Measurements from ENCODE around the gene ZEB2.

ZEB2 gene

DNA sequence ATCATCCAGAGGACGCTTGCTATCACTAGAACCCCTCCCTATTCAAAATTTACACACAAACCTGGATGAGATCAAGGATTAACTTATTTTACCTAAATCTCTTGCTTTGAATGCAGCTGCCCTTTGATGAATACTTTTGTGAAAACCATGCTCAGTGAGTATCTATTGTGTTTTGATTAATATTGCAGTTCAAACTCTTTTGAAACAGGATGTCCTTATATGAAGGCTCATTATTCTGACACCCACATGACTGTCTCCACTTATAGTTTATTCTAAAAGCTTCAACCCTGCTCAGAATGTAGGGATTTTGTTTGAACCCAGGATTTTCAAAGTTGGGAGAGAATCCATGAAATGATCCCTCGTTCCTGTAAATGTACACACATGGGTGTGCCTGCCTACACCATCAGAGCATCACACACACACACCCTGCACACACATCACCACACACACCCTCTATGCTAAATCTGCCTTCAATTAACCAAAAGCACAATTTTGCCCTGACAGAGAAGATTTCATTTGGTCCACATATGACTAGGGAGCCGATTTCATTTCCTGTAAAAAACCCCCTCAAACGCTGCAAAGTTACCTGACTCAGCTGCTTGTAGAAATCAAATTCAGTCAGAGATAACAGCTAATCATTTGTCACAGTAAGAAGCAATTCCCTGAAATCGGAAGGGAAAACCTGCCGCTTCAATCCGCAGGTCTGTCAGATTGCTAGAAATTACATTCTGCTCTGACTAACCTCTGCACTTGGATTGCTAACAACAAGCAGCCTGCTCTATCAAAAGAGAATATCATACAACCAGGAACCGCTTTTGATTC, 65.2 kb downstream of the ZEB2 start:
- H3K36me3 ChIP-seq (ENCODE audit: insufficient read depth, low read length) = peaks cover 12% of the 10 kb centered on the region
- H3K4me1 ChIP-seq (ENCODE audit: insufficient read depth, low read length) = peaks cover 54% of the 10 kb centered on the region
- H3K27me3 ChIP-seq (ENCODE audit: insufficient read depth, low read length) = no peaks in the 10 kb centered on the region
- H2AFZ ChIP-seq (ENCODE audit: low read depth, low read length) = no peak overlapping the region
- no peaks in the 10 kb centered on the region for H3K9me3 ChIP-seq (ENCODE audit: low read length)
- no peak overlapping the region for H3K4me3 ChIP-seq (ENCODE audit: low read length)

DNA sequence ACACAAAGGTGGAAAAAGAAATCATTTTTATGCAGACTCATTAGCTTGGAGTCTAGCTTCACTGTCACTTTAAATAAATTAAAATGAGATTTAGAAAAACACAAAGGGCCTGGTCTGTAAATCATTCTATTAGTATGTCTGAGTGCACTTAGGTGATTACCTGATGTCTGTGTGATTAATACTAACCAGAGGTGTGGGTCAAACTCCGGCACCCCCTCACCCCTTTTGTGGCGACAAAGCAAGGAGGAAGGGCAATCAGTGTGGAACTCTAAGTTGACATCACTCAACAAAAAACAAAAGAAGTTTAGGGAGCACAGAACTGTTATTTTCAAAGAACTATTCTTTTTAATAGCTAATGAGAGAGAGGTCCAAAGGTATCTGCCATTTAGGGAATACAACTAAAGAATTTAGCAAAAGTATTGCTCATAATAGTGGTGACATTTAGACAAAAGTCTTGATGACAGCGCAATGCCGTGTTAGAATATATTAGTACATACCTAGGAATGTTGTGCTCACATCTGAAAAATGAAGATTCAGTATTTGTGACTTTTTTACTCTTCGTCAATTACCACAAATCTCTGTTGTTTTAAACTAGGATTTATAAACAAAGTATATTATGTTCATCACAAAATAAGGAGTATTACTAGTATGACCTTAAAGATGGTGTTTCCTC, 66.3 kb downstream of the ZEB2 start:
- Histone ChIP-seq H3K4me3 (ENCODE audit: low read length) (no peak overlapping the region), H3K36me3 (ENCODE audit: insufficient read depth, low read length) (peaks cover 12% of the 10 kb centered on the region), H3K27me3 (ENCODE audit: insufficient read depth, low read length) (no peaks in the 10 kb centered on the region)

DNA sequence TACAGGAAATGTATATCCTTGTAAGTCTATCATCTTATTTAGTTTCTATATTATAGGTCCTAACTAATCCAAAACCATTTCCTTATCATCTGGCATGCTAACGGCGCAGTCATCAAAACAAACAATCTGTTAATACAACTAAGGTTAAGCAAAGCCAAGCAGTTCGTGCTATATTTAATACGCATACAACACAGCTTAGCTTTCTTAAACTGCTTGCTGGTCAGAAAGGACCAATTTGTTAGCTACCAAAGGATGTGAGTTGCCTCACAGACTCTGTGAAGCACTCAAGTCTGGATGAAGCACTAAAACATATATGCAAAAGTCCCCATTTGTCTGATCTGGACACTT, 67.0 kb downstream of the ZEB2 start:
- Histone ChIP-seq H3K4me3 (ENCODE audit: low read length) (no peak overlapping the region), H3K27me3 (ENCODE audit: insufficient read depth, low read length) (no peaks in the 10 kb centered on the region), H3K4me1 (ENCODE audit: insufficient read depth, low read length) (peaks cover 37% of the 10 kb centered on the region), H3K9me3 (ENCODE audit: low read length) (no peaks in the 10 kb centered on the region), H2AFZ (ENCODE audit: low read depth, low read length) (no peak overlapping the region), H3K36me3 (ENCODE audit: insufficient read depth, low read length) (peaks cover 14% of the 10 kb centered on the region)

More for the DNA sequence above, 66.3 kb downstream of the ZEB2 start:
- Histone ChIP-seq H3K4me1 (ENCODE audit: insufficient read depth, low read length) (peaks cover 44% of the 10 kb centered on the region), H3K9me3 (ENCODE audit: low read length) (no peaks in the 10 kb centered on the region), H2AFZ (ENCODE audit: low read depth, low read length) (no peak overlapping the region)

DNA sequence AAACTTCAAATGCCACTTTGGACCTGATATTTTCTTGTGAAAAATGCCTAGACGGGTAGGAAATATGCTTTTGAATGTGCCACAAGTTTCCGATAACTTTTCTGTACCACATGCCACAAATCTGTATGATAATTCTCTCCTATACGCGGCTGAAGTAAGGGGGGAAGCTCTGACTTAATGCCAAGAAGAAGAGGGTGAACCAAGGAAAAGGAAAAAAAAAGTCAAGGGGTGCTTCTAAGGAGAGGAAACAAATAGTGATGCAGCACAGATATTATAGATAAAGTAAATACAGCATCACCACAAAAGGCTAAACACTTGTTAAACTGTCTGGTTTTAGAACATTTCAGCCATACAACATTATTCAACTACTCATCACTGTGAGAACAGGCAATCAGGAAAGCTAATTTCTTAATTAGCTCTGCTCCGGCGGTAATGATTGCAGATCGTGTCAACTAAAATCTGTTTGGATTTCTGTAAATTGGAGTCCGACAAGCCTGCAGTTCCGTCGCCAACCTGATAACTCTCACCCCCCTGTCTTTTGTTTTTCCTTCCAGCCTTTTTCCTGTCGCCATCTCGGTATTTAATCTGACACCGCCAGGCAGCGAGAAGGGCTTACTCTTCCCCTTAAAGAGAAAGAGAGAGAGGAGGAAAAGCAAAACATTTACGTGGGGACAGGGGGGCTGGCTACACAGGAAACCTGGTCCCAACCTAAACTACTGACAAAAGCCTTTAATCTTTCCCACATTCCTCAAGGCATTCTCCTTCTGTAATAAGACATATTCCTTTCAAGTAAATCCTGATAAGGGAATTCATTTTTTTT, 67.5 kb downstream of the ZEB2 start:
- Histone ChIP-seq H3K27me3 (ENCODE audit: insufficient read depth, low read length) (no peaks in the 10 kb centered on the region), H3K36me3 (ENCODE audit: insufficient read depth, low read length) (peaks cover 14% of the 10 kb centered on the region), H3K4me1 (ENCODE audit: insufficient read depth, low read length) (peaks cover 36% of the 10 kb centered on the region), H3K4me3 (ENCODE audit: low read length) (no peak overlapping the region), H3K9me3 (ENCODE audit: low read length) (no peaks in the 10 kb centered on the region), H2AFZ (ENCODE audit: low read depth, low read length) (no peak overlapping the region)

DNA sequence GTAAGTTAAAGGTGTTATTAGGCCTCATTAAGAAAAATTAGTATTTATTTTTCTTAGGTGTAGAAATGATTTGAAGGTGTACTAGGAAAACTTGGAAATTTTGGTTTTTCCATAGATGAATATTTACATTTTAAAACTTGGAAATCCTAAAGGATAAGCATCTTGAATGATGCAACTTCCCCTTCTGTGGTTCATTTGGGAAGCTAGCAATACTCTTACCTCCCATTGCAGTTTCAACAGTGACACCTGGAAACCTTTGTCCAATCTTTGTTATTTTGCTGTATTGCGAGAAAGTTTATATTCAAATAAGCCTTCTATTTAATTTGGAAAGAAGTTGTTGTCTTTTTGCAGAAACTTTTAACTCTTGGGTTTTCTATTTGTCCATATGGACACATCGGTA, 68.5 kb downstream of the ZEB2 start:
- no peak overlapping the region for H2AFZ ChIP-seq (ENCODE audit: low read depth, low read length)
- H3K4me1 ChIP-seq (ENCODE audit: insufficient read depth, low read length) = peaks cover 36% of the 10 kb centered on the region
- H3K4me3 ChIP-seq (ENCODE audit: low read length) = no peak overlapping the region
- peaks cover 7% of the 10 kb centered on the region for H3K36me3 ChIP-seq (ENCODE audit: insufficient read depth, low read length)
- no peaks in the 10 kb centered on the region for H3K27me3 ChIP-seq (ENCODE audit: insufficient read depth, low read length)
- no peaks in the 10 kb centered on the region for H3K9me3 ChIP-seq (ENCODE audit: low read length)

DNA sequence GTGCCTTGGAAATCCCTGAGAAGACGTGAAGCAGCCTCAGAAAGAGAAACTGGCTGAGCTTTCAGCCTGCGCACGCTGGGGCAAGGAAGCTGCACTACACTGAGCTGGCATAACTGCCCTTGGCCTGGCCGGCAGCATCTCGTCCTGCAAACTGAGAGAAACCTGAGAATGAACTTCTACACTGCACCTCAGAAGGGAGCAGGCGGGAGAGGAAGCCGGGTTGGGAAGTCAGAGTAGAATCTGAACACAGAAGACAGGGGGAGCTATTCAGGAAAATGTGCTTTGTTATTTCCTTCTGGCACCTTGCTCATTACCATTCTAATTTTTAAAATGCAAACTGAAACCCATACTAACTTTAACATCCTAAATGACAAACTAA, 70.9 kb downstream of the ZEB2 start:
- Histone ChIP-seq H3K4me3 (ENCODE audit: low read length) (no peak overlapping the region), H3K27me3 (ENCODE audit: insufficient read depth, low read length) (no peaks in the 10 kb centered on the region), H2AFZ (ENCODE audit: low read depth, low read length) (no peak overlapping the region), H3K4me1 (ENCODE audit: insufficient read depth, low read length) (peaks cover 28% of the 10 kb centered on the region), H3K9me3 (ENCODE audit: low read length) (peaks cover 2% of the 10 kb centered on the region), H3K36me3 (ENCODE audit: insufficient read depth, low read length) (peaks cover 14% of the 10 kb centered on the region)

DNA sequence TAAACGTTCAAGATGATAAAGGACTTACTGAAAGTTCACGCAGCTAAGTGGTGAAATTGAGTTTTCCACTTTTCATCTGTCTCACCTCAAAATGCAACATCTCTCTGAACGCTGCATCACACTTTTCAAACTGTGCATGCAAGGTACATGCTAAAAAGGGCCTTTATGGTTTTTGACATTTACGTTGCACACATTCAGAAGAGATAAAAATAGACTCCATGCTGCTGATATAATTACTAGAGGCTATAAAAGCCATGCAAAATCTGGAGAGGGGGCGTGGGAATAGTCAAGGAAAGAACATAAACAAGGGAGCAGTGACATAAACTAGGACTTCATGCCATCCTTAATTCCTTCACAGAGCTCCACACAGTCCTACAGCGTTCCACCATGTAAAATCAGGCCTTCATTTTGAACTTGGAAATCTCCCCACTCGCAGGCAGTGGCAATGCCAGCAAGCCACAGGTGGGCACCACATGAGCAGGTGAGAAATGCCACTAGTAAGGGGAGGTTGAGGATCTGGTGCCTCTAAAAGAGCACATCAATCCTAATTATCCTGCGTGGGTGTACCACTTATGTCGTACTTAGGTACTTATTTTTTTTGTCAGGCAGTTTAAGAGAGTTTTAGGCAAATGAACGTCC, 71.4 kb downstream of the ZEB2 start:
- Histone ChIP-seq H3K4me1 (ENCODE audit: insufficient read depth, low read length) (peaks cover 28% of the 10 kb centered on the region), H3K27me3 (ENCODE audit: insufficient read depth, low read length) (no peaks in the 10 kb centered on the region), H3K36me3 (ENCODE audit: insufficient read depth, low read length) (peaks cover 11% of the 10 kb centered on the region), H2AFZ (ENCODE audit: low read depth, low read length) (no peak overlapping the region), H3K4me3 (ENCODE audit: low read length) (no peak overlapping the region), H3K9me3 (ENCODE audit: low read length) (peaks cover 2% of the 10 kb centered on the region)

DNA sequence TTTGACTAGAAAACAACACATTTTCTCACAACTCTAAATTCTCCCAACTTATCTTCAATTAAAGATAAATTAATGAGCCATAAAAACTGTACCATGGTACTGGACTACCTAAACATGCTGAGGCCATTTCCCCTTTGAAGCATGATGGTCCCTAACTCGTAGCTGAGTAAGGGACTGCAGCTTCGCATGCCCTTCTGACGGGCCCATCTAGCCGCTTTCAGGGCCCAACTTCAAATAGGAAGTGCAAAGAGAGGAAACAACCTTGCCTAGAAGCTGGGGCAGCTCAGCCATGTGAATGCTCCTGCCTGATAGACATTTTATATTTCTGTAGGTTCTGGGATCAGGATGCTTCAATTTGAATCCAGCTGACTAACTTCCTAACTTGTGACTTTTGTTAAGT, 72.4 kb downstream of the ZEB2 start:
- H2AFZ ChIP-seq (ENCODE audit: low read depth, low read length) = no peak overlapping the region
- H3K36me3 ChIP-seq (ENCODE audit: insufficient read depth, low read length) = peaks cover 11% of the 10 kb centered on the region
- no peaks in the 10 kb centered on the region for H3K27me3 ChIP-seq (ENCODE audit: insufficient read depth, low read length)
- H3K9me3 ChIP-seq (ENCODE audit: low read length) = peaks cover 2% of the 10 kb centered on the region
- H3K4me3 ChIP-seq (ENCODE audit: low read length) = no peak overlapping the region
- H3K4me1 ChIP-seq (ENCODE audit: insufficient read depth, low read length) = peaks cover 24% of the 10 kb centered on the region

DNA sequence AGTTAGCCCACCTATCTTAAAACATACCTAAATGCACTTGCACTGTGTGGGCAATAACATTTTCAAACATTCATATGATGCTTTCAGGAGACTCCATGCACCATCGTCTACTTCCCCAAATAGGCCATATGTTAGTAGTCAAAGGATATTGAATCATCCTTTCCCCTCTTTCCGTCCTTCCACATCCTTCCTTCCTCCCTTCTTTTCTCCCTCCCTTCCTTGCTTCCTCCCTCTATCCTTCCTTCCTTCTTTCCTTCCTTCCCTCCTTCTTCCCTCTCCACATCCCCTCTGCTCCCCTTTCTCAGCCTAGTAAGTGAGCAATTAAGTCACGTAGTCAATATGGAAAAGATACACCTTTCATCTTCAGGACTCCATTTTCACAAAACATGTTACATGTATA, 73.8 kb downstream of the ZEB2 start:
- Histone ChIP-seq H2AFZ (ENCODE audit: low read depth, low read length) (no peak overlapping the region), H3K4me1 (ENCODE audit: insufficient read depth, low read length) (peaks cover 30% of the 10 kb centered on the region), H3K36me3 (ENCODE audit: insufficient read depth, low read length) (peaks cover 11% of the 10 kb centered on the region), H3K27me3 (ENCODE audit: insufficient read depth, low read length) (no peaks in the 10 kb centered on the region), H3K4me3 (ENCODE audit: low read length) (no peak overlapping the region), H3K9me3 (ENCODE audit: low read length) (peaks cover 2% of the 10 kb centered on the region)

DNA sequence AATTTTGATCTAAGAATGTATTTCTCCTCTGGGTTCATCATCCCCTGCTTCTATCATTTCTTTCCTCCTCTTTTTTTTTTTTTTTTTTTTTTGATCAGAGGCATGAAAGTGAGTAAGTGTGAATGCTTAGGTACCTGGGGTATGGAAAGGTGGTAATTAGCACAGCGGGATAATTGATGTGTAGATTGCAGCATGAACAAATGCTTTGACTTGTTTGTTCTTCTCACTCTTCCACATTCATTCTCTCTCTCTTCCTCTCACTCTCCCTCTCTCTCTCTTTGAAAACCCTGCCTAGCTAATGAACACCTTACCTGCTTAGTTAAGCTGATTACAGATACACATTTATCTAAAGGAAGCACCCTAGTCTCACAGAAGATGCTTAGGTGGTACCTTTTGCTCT, 74.7 kb downstream of the ZEB2 start:
- H2AFZ ChIP-seq (ENCODE audit: low read depth, low read length) = no peak overlapping the region
- H3K4me3 ChIP-seq (ENCODE audit: low read length) = no peak overlapping the region
- peaks cover 11% of the 10 kb centered on the region for H3K36me3 ChIP-seq (ENCODE audit: insufficient read depth, low read length)
- peaks cover 2% of the 10 kb centered on the region for H3K9me3 ChIP-seq (ENCODE audit: low read length)
- H3K4me1 ChIP-seq (ENCODE audit: insufficient read depth, low read length) = peaks cover 38% of the 10 kb centered on the region
- H3K27me3 ChIP-seq (ENCODE audit: insufficient read depth, low read length) = no peaks in the 10 kb centered on the region

DNA sequence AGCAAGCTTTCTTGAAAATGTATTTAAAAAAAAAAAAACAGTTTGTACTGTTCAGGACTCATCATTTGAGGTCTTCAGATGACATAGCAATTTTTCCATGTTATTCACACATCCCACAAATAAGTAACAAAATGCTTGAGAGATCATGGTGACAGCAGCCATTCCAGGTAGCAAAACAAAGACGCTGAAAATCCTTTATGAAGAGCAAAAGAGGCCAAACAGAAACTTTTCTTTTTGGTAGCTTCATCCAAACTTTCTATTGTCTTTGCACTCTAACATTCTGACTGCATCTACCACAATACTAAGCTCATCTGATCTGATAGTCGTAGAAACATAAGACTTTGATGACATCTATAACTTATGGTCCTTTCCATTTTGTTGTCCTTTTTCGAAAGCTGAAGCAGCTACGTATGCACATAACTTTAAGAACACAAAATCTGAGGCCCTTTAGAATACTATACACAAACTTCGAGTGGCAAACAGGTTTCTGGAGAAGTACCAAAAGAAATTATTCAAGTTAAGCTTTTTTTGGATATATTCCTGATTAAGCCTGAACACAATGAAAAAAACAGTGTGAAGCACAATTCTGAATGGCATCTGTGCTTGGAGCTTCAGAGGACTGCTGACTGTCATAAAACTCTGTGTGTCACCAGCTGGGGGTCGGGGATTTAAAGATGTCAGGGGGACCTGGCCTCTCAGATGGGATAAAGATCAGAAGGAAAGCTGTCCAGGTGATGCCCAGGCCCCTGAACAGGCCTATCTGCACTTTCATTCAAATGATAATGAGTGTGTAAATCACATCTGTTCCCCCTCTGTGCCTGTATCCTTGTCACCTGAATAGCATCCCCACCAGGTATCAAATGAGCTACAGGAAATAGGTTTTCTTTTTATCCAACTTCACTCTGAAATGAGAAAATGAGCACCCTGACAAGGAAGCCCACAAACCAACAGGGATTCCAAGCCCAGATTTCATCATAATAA, 75.8 kb downstream of the ZEB2 start:
- no peak overlapping the region for H3K4me3 ChIP-seq (ENCODE audit: low read length)
- H3K9me3 ChIP-seq (ENCODE audit: low read length) = peaks cover 2% of the 10 kb centered on the region
- H3K36me3 ChIP-seq (ENCODE audit: insufficient read depth, low read length) = peaks cover 8% of the 10 kb centered on the region
- H2AFZ ChIP-seq (ENCODE audit: low read depth, low read length) = no peak overlapping the region
- H3K27me3 ChIP-seq (ENCODE audit: insufficient read depth, low read length) = no peaks in the 10 kb centered on the region
- peaks cover 49% of the 10 kb centered on the region for H3K4me1 ChIP-seq (ENCODE audit: insufficient read depth, low read length)

DNA sequence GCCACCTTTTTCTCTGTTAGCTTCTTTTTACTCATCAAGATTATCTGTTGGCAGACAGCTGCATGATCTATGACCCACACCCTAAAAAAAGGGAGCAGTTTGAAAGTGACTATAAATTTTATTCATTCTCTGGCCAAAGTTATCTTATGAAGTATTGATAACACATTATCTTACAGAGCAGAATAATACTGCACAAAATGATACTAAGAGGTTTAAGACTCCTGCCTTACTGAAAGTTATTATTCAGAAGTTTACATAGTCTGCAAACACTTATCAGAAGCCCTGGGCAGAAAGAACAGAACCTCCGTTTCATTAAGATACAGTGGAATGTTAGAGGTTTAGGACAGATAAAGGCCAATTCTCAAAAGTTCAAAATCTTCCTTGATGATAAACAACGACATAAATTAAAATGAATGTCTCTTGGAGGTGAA, 78.2 kb downstream of the ZEB2 start:
- Histone ChIP-seq H2AFZ (ENCODE audit: low read depth, low read length) (no peak overlapping the region), H3K4me1 (ENCODE audit: insufficient read depth, low read length) (peaks cover 59% of the 10 kb centered on the region), H3K27me3 (ENCODE audit: insufficient read depth, low read length) (no peaks in the 10 kb centered on the region), H3K4me3 (ENCODE audit: low read length) (no peak overlapping the region), H3K36me3 (ENCODE audit: insufficient read depth, low read length) (peaks cover 7% of the 10 kb centered on the region), H3K9me3 (ENCODE audit: low read length) (peaks cover 2% of the 10 kb centered on the region)
